Activated naive CD4-positive, alpha-beta T cell treated with anti-CD3 and anti-CD28 coated beads for 36 hours (primary cell): Measurements from ENCODE around the gene TNIP2. TPM values are rescaled to one million over a fixed set of nuclear protein-coding genes. Genes with fewer than 3 reads are reported as not detected.

ENCODE experiments used
- CTCF ChIA-PET: fragments of 350-600 bp; sonication (Branson Sonifier 250); formaldehyde crosslinking; loops from one replicate; lab custom pipeline; 2021; ENCODE audit warnings: antibody characterized with exemption; lab: Charles Lee
- DNase-seq: peaks from one replicate; pipeline ENCODE4 v3.0.0-alpha.2; 2020
- H3K27ac Mint-ChIP-seq: one replicate; pipeline ENCODE4 v1.8.0; 2021; ENCODE audit warnings: mild to moderate bottlenecking, mixed read lengths
- H3K27me3 Mint-ChIP-seq: one replicate; pipeline ENCODE4 v1.8.0; 2021; ENCODE audit warnings: low read depth, mixed read lengths
- H3K36me3 Mint-ChIP-seq: one replicate; pipeline ENCODE4 v1.8.0; 2021; ENCODE audit warnings: low read depth, mixed read lengths
- H3K4me1 Mint-ChIP-seq: one replicate; pipeline ENCODE4 v1.8.0; 2021; ENCODE audit warnings: low read depth, mixed read lengths
- H3K4me3 Mint-ChIP-seq: one replicate; pipeline ENCODE4 v1.8.0; 2021; ENCODE audit warnings: mild to moderate bottlenecking, moderate library complexity, mixed read lengths
- H3K9me3 Mint-ChIP-seq: one replicate; pipeline ENCODE4 v1.8.0; 2021; ENCODE audit warnings: mixed read lengths
- intact Hi-C: fragments of 100-400 bp; cut with micrococcal nuclease; formaldehyde crosslinking; loops from one replicate; pipeline ENCODE4 v1.15.1; 2023
- total RNA-seq, 2 experiments: library from RNA; stranded (reverse); gene quantifications; one replicate each; pipeline ENCODE4 v1.2.3, GENCODE V29; 2021

TNIP2 gene
- total RNA-seq, 2 experiments from 2014 or later: 54.2 to 55.0 TPM

- Mint-ChIP-seq H3K36me3 (peaks cover 43% of the 10 kb centered on the region), H3K27me3 (no peaks in the 10 kb centered on the region), H3K27ac (peak overlapping the region; percentile 74), H3K4me1 (peaks cover 31% of the 10 kb centered on the region), H3K4me3 (no peak overlapping the region), H3K9me3 (no peaks in the 10 kb centered on the region)
- DNase-seq: peak; percentile 77
- intact Hi-C loops: loop anchor here (1.0 to 5.0 kb wide), 3 partner anchors 22 to 155 kb away; partner anchors contain the start of gene FAM193A
- CTCF ChIA-PET: interaction anchor here (0.5 to 1.6 kb wide), 4 partner anchors 19 to 286 kb away, joined by 3 to 4 read pairs (median 4); no protein-coding TSS in a partner anchor
Measured at GRCh38 chr4:2691952-2692435, 64.1 kb downstream of the TNIP2 start.

Other genes with a start within 250 kb of the TNIP2 start
- 10 to 100 TPM; 20.1 to 20.4 TPM for gene FAM193A, start 219.7 kb downstream of the TNIP2 start, total RNA-seq
- 10 to 100 TPM; 45.7 to 47.4 TPM for gene SH3BP2, start 36.7 kb upstream of the TNIP2 start, total RNA-seq
- 100 to 1,000 TPM; 165 TPM for gene ADD1, start 87.5 kb upstream of the TNIP2 start, total RNA-seq
- gene NOP14, start 207.1 kb upstream of the TNIP2 start, total RNA-seq: 10 to 100 TPM; 48.3 to 55.1 TPM
- gene GRK4, start 207.2 kb upstream of the TNIP2 start, total RNA-seq: 1 to 10 TPM; 1.3 to 2.1 TPM